ENCODE data around the gene MBLAC1. TPM values are rescaled to one million over a fixed set of nuclear protein-coding genes. Genes with fewer than 3 reads are reported as not detected.

The MBLAC1 gene
- total RNA-seq, 1 donor from 2014 or later, result 2.2 TPM

- no peak for DNase-seq (ENCODE audit: low read depth in 2 of 2)
Measured at GRCh38 chr7:100152937-100153666, 26.3 kb downstream of the MBLAC1 start.

GRCh38 chr7:100153708-100154535 is 27.2 kb downstream of the MBLAC1 start:
- no peak for DNase-seq (ENCODE audit: low read depth in 2 of 2)

GRCh38 chr7:100154651-100155491 is 28.1 kb downstream of the MBLAC1 start:
- no peak for DNase-seq (ENCODE audit: low read depth in 2 of 2)

GRCh38 chr7:100155553-100156317 is 29.0 kb downstream of the MBLAC1 start:
- no peak for DNase-seq (ENCODE audit: low read depth in 2 of 2)

- no peak for DNase-seq (ENCODE audit: low read depth in 2 of 2)
Measured at GRCh38 chr7:100156331-100157068, 29.7 kb downstream of the MBLAC1 start.

- DNase-seq (ENCODE audit: low read depth in 2 of 2), result no peak
Measured at GRCh38 chr7:100157069-100157333, 30.2 kb downstream of the MBLAC1 start.

- DNase-seq (ENCODE audit: low read depth in 2 of 2), result peak in 1 of 2 donors; percentile 46
Measured at GRCh38 chr7:100157334-100158228, 30.8 kb downstream of the MBLAC1 start.

- peak; percentile 33 to 75 for DNase-seq (ENCODE audit: low read depth in 2 of 2)
Measured at GRCh38 chr7:100158229-100159098, 31.7 kb downstream of the MBLAC1 start, which contains the start of gene TRAPPC14. Gene TRAPPC14 (minus strand): TSS chr7:100158723. CDS start chr7:100158499, 224 bp downstream.

- no peak for DNase-seq (ENCODE audit: low read depth in 2 of 2)
Measured at GRCh38 chr7:100159099-100159623, 32.4 kb downstream of the MBLAC1 start.

- DNase-seq (ENCODE audit: low read depth in 2 of 2), result no peak
Measured at GRCh38 chr7:100160067-100160466, 33.3 kb downstream of the MBLAC1 start.

GRCh38 chr7:100163006-100163531 is 36.3 kb downstream of the MBLAC1 start:
- DNase-seq (ENCODE audit: low read depth in 2 of 2), result no peak

GRCh38 chr7:100163871-100164270 is 37.1 kb downstream of the MBLAC1 start:
- DNase-seq (ENCODE audit: low read depth in 2 of 2), result no peak

GRCh38 chr7:100166317-100166940 is 39.7 kb downstream of the MBLAC1 start:
- DNase-seq (ENCODE audit: low read depth in 2 of 2), result no peak

- no peak for DNase-seq (ENCODE audit: low read depth in 2 of 2)
Measured at GRCh38 chr7:100166970-100167911, 40.5 kb downstream of the MBLAC1 start.

- DNase-seq (ENCODE audit: low read depth in 2 of 2), result no peak
Measured at GRCh38 chr7:100167912-100168323, 41.2 kb downstream of the MBLAC1 start.

- DNase-seq (ENCODE audit: low read depth in 2 of 2), result no peak
Measured at GRCh38 chr7:100169147-100169850, 42.5 kb downstream of the MBLAC1 start.

Measured in dermis microvascular lymphatic vessel endothelial cell (primary cell).